ENCODE results near the gene TEX52.

The TEX52 gene

GRCh38 chr12:2851931-2852330, 4.9 kb downstream of the TEX52 start:
- Histone ChIP-seq H3K9me3 (ENCODE audit: control insufficient read depth, low read length) (no peaks in the 10 kb centered on the region), H3K4ac (ENCODE audit: low read depth in 1 of 2, low read length in 2 of 2) (no peak overlapping the region), H3K27ac (ENCODE audit: low read length, poor library complexity, severe bottlenecking) (no peak overlapping the region), H3K18ac (ENCODE audit: low read depth in 1 of 2, low read length in 2 of 2) (no peak overlapping the region), H3K9ac (ENCODE audit: low read length) (no peak overlapping the region), H3K4me2 (ENCODE audit: low read length, poor library complexity, severe bottlenecking) (no peak overlapping the region), H2BK120ac (ENCODE audit: low read depth, low read length) (no peak overlapping the region), H2AK5ac (ENCODE audit: low read length, severe bottlenecking) (no peak overlapping the region), H3K23ac (ENCODE audit: low read length in 2 of 2) (no peak overlapping the region), H3K36me3 (ENCODE audit: control insufficient read depth in 1 of 2, insufficient read depth in 2 of 2, low read depth in 1 of 2, low read length in 2 of 2) (peaks cover 0 to 4% of the 10 kb centered on the region in 2 experiments), H3K4me3 (ENCODE audit: insufficient read depth in 1 of 2, low read depth in 1 of 2, low read length in 2 of 2) (no peak overlapping the region), H2BK12ac (ENCODE audit: low read length in 2 of 2) (no peak overlapping the region), H2BK15ac (ENCODE audit: low read depth, poor library complexity, severe bottlenecking) (no peak overlapping the region), H3K79me1 (replicated peaks; ENCODE audit: low read length, poor library complexity, severe bottlenecking) (no peaks in the 10 kb centered on the region), H2BK5ac (ENCODE audit: low read depth, low read length, poor library complexity, severe bottlenecking) (no peak overlapping the region), H4K8ac (ENCODE audit: low read length) (no peak overlapping the region), H3K4me1 (ENCODE audit: control insufficient read depth, insufficient read depth, low read depth, low read length) (peaks cover 17% of the 10 kb centered on the region), H3K27me3 (ENCODE audit: control insufficient read depth in 1 of 2, insufficient read depth in 1 of 2, low read length in 2 of 2) (no peaks in the 10 kb centered on the region), H4K91ac (ENCODE audit: low read length) (no peak overlapping the region), H2AFZ (ENCODE audit: low read depth, low read length) (no peak overlapping the region), H3K14ac (ENCODE audit: low read length in 2 of 2) (no peak overlapping the region)
- 92% methylated on average over 1 of the region's 3 CpGs for WGBS
- no peak for DNase-seq

GRCh38 chr12:2845280-2845679, 11.6 kb downstream of the TEX52 start:
- Histone ChIP-seq H3K9me3 (ENCODE audit: control insufficient read depth, low read length) (no peaks in the 10 kb centered on the region), H3K4ac (ENCODE audit: low read depth in 1 of 2, low read length in 2 of 2) (peak overlapping the region; percentile 30 to 37), H3K4me1 (ENCODE audit: control insufficient read depth, insufficient read depth, low read depth, low read length) (peaks cover 32% of the 10 kb centered on the region), H3K9ac (ENCODE audit: low read length) (no peak overlapping the region), H3K23ac (ENCODE audit: low read length in 2 of 2) (no peak overlapping the region), H3K4me2 (ENCODE audit: low read length, poor library complexity, severe bottlenecking) (no peak overlapping the region), H3K4me3 (ENCODE audit: insufficient read depth in 1 of 2, low read depth in 1 of 2, low read length in 2 of 2) (no peak overlapping the region), H2AK5ac (ENCODE audit: low read length, severe bottlenecking) (no peak overlapping the region), H4K8ac (ENCODE audit: low read length) (peak overlapping the region; percentile 94), H4K91ac (ENCODE audit: low read length) (peak overlapping the region; percentile 94), H3K79me1 (replicated peaks; ENCODE audit: low read length, poor library complexity, severe bottlenecking) (no peaks in the 10 kb centered on the region), H2BK5ac (ENCODE audit: low read depth, low read length, poor library complexity, severe bottlenecking) (no peak overlapping the region), H3K14ac (ENCODE audit: low read length in 2 of 2) (no peak overlapping the region), H3K27ac (ENCODE audit: low read length, poor library complexity, severe bottlenecking) (no peak overlapping the region), H3K36me3 (ENCODE audit: control insufficient read depth in 1 of 2, insufficient read depth in 2 of 2, low read depth in 1 of 2, low read length in 2 of 2) (no peaks in the 10 kb centered on the region), H2BK15ac (ENCODE audit: low read depth, poor library complexity, severe bottlenecking) (no peak overlapping the region), H3K18ac (ENCODE audit: low read depth in 1 of 2, low read length in 2 of 2) (peak overlapping the region; percentile 31 to 72), H2AFZ (ENCODE audit: low read depth, low read length) (peak overlapping the region; percentile 57), H2BK120ac (ENCODE audit: low read depth, low read length) (no peak overlapping the region), H2BK12ac (ENCODE audit: low read length in 2 of 2) (peak overlapping the region; percentile 44 to 72), H3K27me3 (ENCODE audit: control insufficient read depth in 1 of 2, insufficient read depth in 1 of 2, low read length in 2 of 2) (no peaks in the 10 kb centered on the region)
- DNase-seq = peak; percentile 88
- WGBS = 39% methylated on average over 2 of the region's 6 CpGs

- no peaks in the 10 kb centered on the region for H3K27me3 ChIP-seq (ENCODE audit: control insufficient read depth in 1 of 2, insufficient read depth in 1 of 2, low read length in 2 of 2)
- H3K36me3 ChIP-seq (ENCODE audit: control insufficient read depth in 1 of 2, insufficient read depth in 2 of 2, low read depth in 1 of 2, low read length in 2 of 2) = no peaks in the 10 kb centered on the region
- H3K9me3 ChIP-seq (ENCODE audit: control insufficient read depth, low read length) = no peaks in the 10 kb centered on the region
- peak overlapping the region; percentile 87 for H4K8ac ChIP-seq (ENCODE audit: low read length)
- H2AK5ac ChIP-seq (ENCODE audit: low read length, severe bottlenecking) = no peak overlapping the region
- H3K4me3 ChIP-seq (ENCODE audit: insufficient read depth in 1 of 2, low read depth in 1 of 2, low read length in 2 of 2) = no peak overlapping the region
- 92% methylated on average over 9 of the region's 9 CpGs for WGBS
- H3K9ac ChIP-seq (ENCODE audit: low read length) = no peak overlapping the region
- H4K91ac ChIP-seq (ENCODE audit: low read length) = peak overlapping the region; percentile 94
- peak overlapping the region; percentile 31 to 72 for H3K18ac ChIP-seq (ENCODE audit: low read depth in 1 of 2, low read length in 2 of 2)
- H3K4me1 ChIP-seq (ENCODE audit: control insufficient read depth, insufficient read depth, low read depth, low read length) = peaks cover 32% of the 10 kb centered on the region
- H3K4me2 ChIP-seq (ENCODE audit: low read length, poor library complexity, severe bottlenecking) = no peak overlapping the region
- DNase-seq = peak; percentile 12
- peak overlapping the region; percentile 4 to 30 for H3K4ac ChIP-seq (ENCODE audit: low read depth in 1 of 2, low read length in 2 of 2)
- no peak overlapping the region for H3K14ac ChIP-seq (ENCODE audit: low read length in 2 of 2)
- H3K79me1 ChIP-seq (replicated peaks; ENCODE audit: low read length, poor library complexity, severe bottlenecking) = no peaks in the 10 kb centered on the region
- peak overlapping the region; percentile 59 for H2BK120ac ChIP-seq (ENCODE audit: low read depth, low read length)
- peak overlapping the region; percentile 4 to 44 for H2BK12ac ChIP-seq (ENCODE audit: low read length in 2 of 2)
- H2BK5ac ChIP-seq (ENCODE audit: low read depth, low read length, poor library complexity, severe bottlenecking) = no peak overlapping the region
- peak overlapping the region; percentile 57 for H2AFZ ChIP-seq (ENCODE audit: low read depth, low read length)
- H3K23ac ChIP-seq (ENCODE audit: low read length in 2 of 2) = no peak overlapping the region
- no peak overlapping the region for H2BK15ac ChIP-seq (ENCODE audit: low read depth, poor library complexity, severe bottlenecking)
- H3K27ac ChIP-seq (ENCODE audit: low read length, poor library complexity, severe bottlenecking) = no peak overlapping the region
Measured at GRCh38 chr12:2844786-2845185, 12.1 kb downstream of the TEX52 start.

GRCh38 chr12:2842948-2843347, 13.9 kb downstream of the TEX52 start:
- H2BK12ac ChIP-seq (ENCODE audit: low read length in 2 of 2) = no peak overlapping the region
- H3K23ac ChIP-seq (ENCODE audit: low read length in 2 of 2) = no peak overlapping the region
- H3K4ac ChIP-seq (ENCODE audit: low read depth in 1 of 2, low read length in 2 of 2) = no peak overlapping the region
- no peak overlapping the region for H2BK120ac ChIP-seq (ENCODE audit: low read depth, low read length)
- no peak overlapping the region for H3K4me3 ChIP-seq (ENCODE audit: insufficient read depth in 1 of 2, low read depth in 1 of 2, low read length in 2 of 2)
- H3K79me1 ChIP-seq (replicated peaks; ENCODE audit: low read length, poor library complexity, severe bottlenecking) = no peaks in the 10 kb centered on the region
- no peak overlapping the region for H2AFZ ChIP-seq (ENCODE audit: low read depth, low read length)
- no peak overlapping the region for H3K27ac ChIP-seq (ENCODE audit: low read length, poor library complexity, severe bottlenecking)
- H3K4me2 ChIP-seq (ENCODE audit: low read length, poor library complexity, severe bottlenecking) = no peak overlapping the region
- H3K14ac ChIP-seq (ENCODE audit: low read length in 2 of 2) = no peak overlapping the region
- H2BK15ac ChIP-seq (ENCODE audit: low read depth, poor library complexity, severe bottlenecking) = no peak overlapping the region
- no peak overlapping the region for H4K91ac ChIP-seq (ENCODE audit: low read length)
- H2BK5ac ChIP-seq (ENCODE audit: low read depth, low read length, poor library complexity, severe bottlenecking) = no peak overlapping the region
- no peak overlapping the region for H4K8ac ChIP-seq (ENCODE audit: low read length)
- no peaks in the 10 kb centered on the region for H3K9me3 ChIP-seq (ENCODE audit: control insufficient read depth, low read length)
- no peak overlapping the region for H3K9ac ChIP-seq (ENCODE audit: low read length)
- no peak for DNase-seq
- WGBS = 95% methylated on average over 4 of the region's 5 CpGs
- H3K18ac ChIP-seq (ENCODE audit: low read depth in 1 of 2, low read length in 2 of 2) = no peak overlapping the region
- no peak overlapping the region for H2AK5ac ChIP-seq (ENCODE audit: low read length, severe bottlenecking)
- H3K36me3 ChIP-seq (ENCODE audit: control insufficient read depth in 1 of 2, insufficient read depth in 2 of 2, low read depth in 1 of 2, low read length in 2 of 2) = no peaks in the 10 kb centered on the region
- H3K27me3 ChIP-seq (ENCODE audit: control insufficient read depth in 1 of 2, insufficient read depth in 1 of 2, low read length in 2 of 2) = no peaks in the 10 kb centered on the region
- H3K4me1 ChIP-seq (ENCODE audit: control insufficient read depth, insufficient read depth, low read depth, low read length) = peaks cover 17% of the 10 kb centered on the region

Data from mesenchymal stem cell (in vitro differentiated cells and primary cell).